Measurements from ENCODE around the gene TRDMT1. TPM values are rescaled to one million over a fixed set of nuclear protein-coding genes. Genes with fewer than 3 reads are reported as not detected.

The TRDMT1 gene
- total RNA-seq, 1 experiment from 2014 or later, result 8.3 TPM

DNA sequence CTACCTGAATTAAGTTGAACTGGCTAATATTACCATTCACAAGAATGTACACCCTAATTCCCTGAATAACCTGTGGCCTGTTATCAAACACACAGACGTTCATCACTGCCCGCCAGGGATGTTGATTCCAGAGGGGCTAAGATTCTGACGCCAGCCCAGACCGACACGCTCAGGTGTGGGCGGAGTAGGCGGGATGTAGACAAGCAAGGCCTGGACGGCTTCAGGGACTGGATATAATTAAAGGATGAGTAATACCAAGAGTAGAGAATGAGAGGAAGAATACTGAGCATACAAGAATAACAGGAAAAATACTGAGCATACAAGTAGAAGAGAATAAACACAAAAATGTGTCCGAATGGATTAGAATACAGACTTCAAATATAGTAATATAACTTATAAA lies 100.9 kb downstream of the TRDMT1 start:
- Histone ChIP-seq H3K4me2 (ENCODE audit: low read depth, low read length, poor library complexity, severe bottlenecking) (no peak overlapping the region), H3K36me3 (ENCODE audit: insufficient read depth, low read length) (no peaks in the 10 kb centered on the region), H3K27me3 (ENCODE audit: low read length) (no peaks in the 10 kb centered on the region), H2AFZ (ENCODE audit: low read length) (no peak overlapping the region), H3K79me2 (ENCODE audit: low read length) (no peaks in the 10 kb centered on the region), H3K9ac (ENCODE audit: low read length) (no peak overlapping the region), H3K27ac (ENCODE audit: low read length) (no peak overlapping the region), H3K9me2 (replicated peaks; ENCODE audit: insufficient read depth, low read length) (no peaks in the 10 kb centered on the region), H3K4me1 (ENCODE audit: low read length) (no peaks in the 10 kb centered on the region), H4K20me1 (ENCODE audit: insufficient read depth, low read depth, low read length) (no peaks in the 10 kb centered on the region), H3K9me3 (ENCODE audit: low read length) (no peaks in the 10 kb centered on the region), H3K4me3 (ENCODE audit: low read length) (no peak overlapping the region)
- DNase-seq, result no peak

DNA sequence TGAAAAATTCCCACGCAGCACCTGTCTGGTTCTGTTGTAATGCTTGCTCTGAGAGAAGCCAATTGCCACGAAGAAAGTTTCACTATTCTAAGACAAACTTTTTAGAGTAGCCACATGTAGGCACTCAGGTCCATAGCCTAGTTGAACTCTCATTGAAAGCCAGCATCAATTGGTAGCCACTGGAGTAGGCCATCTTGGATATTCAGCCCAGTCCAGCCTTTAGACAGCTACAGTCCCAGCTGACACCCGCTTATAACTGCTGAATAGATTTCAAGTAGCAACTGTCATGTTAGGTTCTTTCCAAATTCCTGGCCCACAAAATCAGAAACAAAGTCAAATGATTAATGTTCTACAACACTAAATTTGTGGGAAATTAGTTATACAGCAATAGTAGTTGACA lies 103.5 kb downstream of the TRDMT1 start:
- Histone ChIP-seq H4K20me1 (ENCODE audit: insufficient read depth, low read depth, low read length) (no peaks in the 10 kb centered on the region), H3K9ac (ENCODE audit: low read length) (no peak overlapping the region), H3K36me3 (ENCODE audit: insufficient read depth, low read length) (no peaks in the 10 kb centered on the region), H3K27me3 (ENCODE audit: low read length) (no peaks in the 10 kb centered on the region), H3K9me2 (replicated peaks; ENCODE audit: insufficient read depth, low read length) (no peaks in the 10 kb centered on the region), H3K79me2 (ENCODE audit: low read length) (no peaks in the 10 kb centered on the region), H3K4me2 (ENCODE audit: low read depth, low read length, poor library complexity, severe bottlenecking) (no peak overlapping the region), H3K4me1 (ENCODE audit: low read length) (no peaks in the 10 kb centered on the region), H2AFZ (ENCODE audit: low read length) (no peak overlapping the region), H3K4me3 (ENCODE audit: low read length) (no peak overlapping the region), H3K9me3 (ENCODE audit: low read length) (no peaks in the 10 kb centered on the region), H3K27ac (ENCODE audit: low read length) (no peak overlapping the region)
- DNase-seq, result no peak

Small RNAs within 50 kb of the gene (small RNA-seq; reads per million reads assigned to genes)
- gene AC067747.1, result not detected

Other genes starting within 250 kb of the TRDMT1 start
- 0.18 TPM in 1 of 2 replicates, not detected in the other for gene CUBN, start 71.9 kb downstream of the TRDMT1 start, total RNA-seq (2014; rRNA removed; shearing (Covaris generic); ENCODE audit: low replicate concordance)
- 0.54 and 7.0 TPM in 2 replicates for gene VIM, start 26.6 kb upstream of the TRDMT1 start, total RNA-seq (2014; rRNA removed; shearing (Covaris generic); ENCODE audit: low replicate concordance)